Hepatocyte (in vitro differentiated cells): ENCODE measurements around the gene MAB21L3. TPM values are rescaled to one million over a fixed set of nuclear protein-coding genes. Genes with fewer than 3 reads are reported as not detected.

ENCODE experiments used
- DNase-seq: peaks from one replicate; pipeline ENCODE4 v3.0.0-alpha.2; 2016; ENCODE audit warnings: low spot score
- H2AFZ ChIP-seq: fragments of 200-600 bp; sonication (generic); 2 replicates; pipeline ENCODE4 v1.6.0; 2016; ENCODE audit warnings: antibody characterized with exemption, mild to moderate bottlenecking
- H3K27ac ChIP-seq: fragments of 200-600 bp; sonication (generic); 2 replicates; pipeline ENCODE4 v1.5.1; 2016; ENCODE audit warnings: mild to moderate bottlenecking
- H3K27me3 ChIP-seq: fragments of 200-600 bp; sonication (generic); 2 replicates; pipeline ENCODE4 v1.6.1; 2016
- H3K36me3 ChIP-seq: fragments of 200-600 bp; sonication (generic); replicated peaks from 2 replicates; pipeline ENCODE4 v1.5.1; 2016; ENCODE audit warnings: low read depth; ENCODE audit not compliant: insufficient read depth
- H3K4me1 ChIP-seq: fragments of 200-600 bp; sonication (generic); 2 replicates; pipeline ENCODE4 v1.5.1; 2016; ENCODE audit warnings: mild to moderate bottlenecking, moderate library complexity; ENCODE audit not compliant: insufficient read depth
- H3K4me2 ChIP-seq: fragments of 200-600 bp; sonication (generic); 2 replicates; pipeline ENCODE4 v1.6.0; 2016
- H3K4me3 ChIP-seq: fragments of 200-600 bp; sonication (generic); 2 replicates; pipeline ENCODE4 v1.5.1; 2016; ENCODE audit warnings: mild to moderate bottlenecking
- H3K79me2 ChIP-seq: fragments of 200-600 bp; sonication (generic); 2 replicates; pipeline ENCODE4 v1.6.0; 2017; ENCODE audit warnings: mild to moderate bottlenecking
- H3K9me2 ChIP-seq: fragments of 200-600 bp; sonication (generic); replicated peaks from 2 replicates; pipeline ENCODE4 v1.6.0; 2017; ENCODE audit warnings: mild to moderate bottlenecking; ENCODE audit not compliant: insufficient read depth
- H3K9me3 ChIP-seq: fragments of 200-600 bp; sonication (generic); 2 replicates; pipeline ENCODE4 v1.5.1; 2016; ENCODE audit warnings: low read depth, mild to moderate bottlenecking
- H4K20me1 ChIP-seq: fragments of 200-600 bp; sonication (generic); 2 replicates; pipeline ENCODE4 v1.6.0; 2016; ENCODE audit warnings: mild to moderate bottlenecking; ENCODE audit not compliant: insufficient read depth, poor library complexity, severe bottlenecking
- EZH2 ChIP-seq: fragments of 200-600 bp; sonication (generic); IDR thresholded peaks from 2 replicates; pipeline ENCODE4 v1.6.1; 2016; ENCODE audit warnings: antibody characterized with exemption, mild to moderate bottlenecking, borderline replicate concordance
- EZH2phosphoT487 ChIP-seq: fragments of 200-600 bp; sonication (generic); IDR thresholded peaks from one replicate; pipeline ENCODE4 v1.6.1; 2018; ENCODE audit warnings: antibody characterized with exemption, mild to moderate bottlenecking, low read depth, moderate library complexity; ENCODE audit not compliant: unreplicated experiment, severe bottlenecking
- WGBS: methylation state at CpG from one replicate; pipeline ENCODE4 v1.1.6; 2016; ENCODE audit warnings: low lambda C conversion rate; ENCODE audit errors: missing lambda C conversion rate; 5-methylcytosine and 5-hydroxymethylcytosine counted together
- polyA plus RNA-seq: library from polyadenylated mRNA; unstranded; fragments of >200 nt; fragmentation: Nextera tagmentation; extraction: Ambion mirVana; gene quantifications from 2 replicates; pipeline ENCODE4 v1.2.1, GENCODE V29; 2016
- total RNA-seq: library from RNA; depleted of rRNA; stranded (reverse); fragments of >200 nt; gene quantifications from 2 replicates; pipeline ENCODE4 v1.2.3, GENCODE V29; 2014
- TF ChIP-seq, protein P1 (sequence below): fragments of 200-600 bp; sonication (generic); IDR thresholded peaks from 2 replicates; pipeline ENCODE4 v1.5.1; 2016; ENCODE audit warnings: antibody characterized with exemption, mild to moderate bottlenecking; ENCODE audit not compliant: poor library complexity

The MAB21L3 gene
- total and polyA plus RNA-seq, 2 experiments from 2014 or later = 0.47 to 0.74 TPM

DNA sequence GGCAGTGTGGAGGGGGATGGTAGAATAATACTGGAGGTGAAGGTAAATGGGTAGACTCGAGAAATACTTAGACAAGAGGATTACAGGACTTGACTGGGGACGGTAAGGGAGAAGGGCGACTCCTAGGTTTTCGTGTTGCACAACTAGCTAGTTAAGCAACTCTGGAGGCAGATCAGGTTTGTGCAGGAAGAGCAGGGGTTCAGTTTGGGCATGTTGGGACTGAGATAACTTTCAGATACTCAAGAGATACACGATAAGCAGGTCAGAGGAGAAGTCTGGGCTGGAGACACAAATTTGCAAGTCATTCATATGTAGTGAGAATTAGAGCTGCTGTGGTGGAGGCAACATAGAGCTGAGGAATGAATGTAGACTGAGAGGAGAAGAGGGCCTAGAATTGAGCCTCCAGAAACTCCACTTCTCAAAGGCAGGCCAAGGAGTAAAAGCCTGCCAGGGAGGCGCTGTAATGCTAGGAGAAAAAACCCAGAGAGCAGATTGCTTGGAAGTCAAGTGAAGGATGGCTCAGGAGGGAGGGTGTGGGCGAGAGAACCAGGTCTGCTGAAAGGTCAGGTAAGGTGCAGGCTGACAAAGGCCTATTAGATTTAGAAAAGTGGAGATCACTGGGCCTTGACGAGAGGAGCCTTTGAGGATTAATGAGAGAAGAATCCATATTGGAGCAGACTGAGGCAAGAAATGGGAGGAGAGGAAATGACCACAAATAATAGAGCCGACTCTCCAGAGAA lies 20.8 kb downstream of the MAB21L3 start:
- H3K79me2 ChIP-seq = no peaks in the 10 kb centered on the region
- no peaks in the 10 kb centered on the region for H3K36me3 ChIP-seq
- no peak for DNase-seq
- no peak overlapping the region for H2AFZ ChIP-seq
- H3K9me2 ChIP-seq = no peaks in the 10 kb centered on the region
- H4K20me1 ChIP-seq = no peaks in the 10 kb centered on the region
- H3K4me1 ChIP-seq = no peaks in the 10 kb centered on the region
- H3K4me2 ChIP-seq = no peak overlapping the region
- H3K27ac ChIP-seq = no peak overlapping the region
- 82% methylated on average over 9 of the region's 9 CpGs for WGBS
- no peaks in the 10 kb centered on the region for H3K27me3 ChIP-seq
- no peak overlapping the region for H3K4me3 ChIP-seq
- H3K9me3 ChIP-seq = no peaks in the 10 kb centered on the region
- TF ChIP-seq EZH2 (no peak), EZH2phosphoT487 (no peak)
- TF ChIP-seq, protein P1, sequence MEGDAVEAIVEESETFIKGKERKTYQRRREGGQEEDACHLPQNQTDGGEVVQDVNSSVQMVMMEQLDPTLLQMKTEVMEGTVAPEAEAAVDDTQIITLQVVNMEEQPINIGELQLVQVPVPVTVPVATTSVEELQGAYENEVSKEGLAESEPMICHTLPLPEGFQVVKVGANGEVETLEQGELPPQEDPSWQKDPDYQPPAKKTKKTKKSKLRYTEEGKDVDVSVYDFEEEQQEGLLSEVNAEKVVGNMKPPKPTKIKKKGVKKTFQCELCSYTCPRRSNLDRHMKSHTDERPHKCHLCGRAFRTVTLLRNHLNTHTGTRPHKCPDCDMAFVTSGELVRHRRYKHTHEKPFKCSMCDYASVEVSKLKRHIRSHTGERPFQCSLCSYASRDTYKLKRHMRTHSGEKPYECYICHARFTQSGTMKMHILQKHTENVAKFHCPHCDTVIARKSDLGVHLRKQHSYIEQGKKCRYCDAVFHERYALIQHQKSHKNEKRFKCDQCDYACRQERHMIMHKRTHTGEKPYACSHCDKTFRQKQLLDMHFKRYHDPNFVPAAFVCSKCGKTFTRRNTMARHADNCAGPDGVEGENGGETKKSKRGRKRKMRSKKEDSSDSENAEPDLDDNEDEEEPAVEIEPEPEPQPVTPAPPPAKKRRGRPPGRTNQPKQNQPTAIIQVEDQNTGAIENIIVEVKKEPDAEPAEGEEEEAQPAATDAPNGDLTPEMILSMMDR = no peak

DNA sequence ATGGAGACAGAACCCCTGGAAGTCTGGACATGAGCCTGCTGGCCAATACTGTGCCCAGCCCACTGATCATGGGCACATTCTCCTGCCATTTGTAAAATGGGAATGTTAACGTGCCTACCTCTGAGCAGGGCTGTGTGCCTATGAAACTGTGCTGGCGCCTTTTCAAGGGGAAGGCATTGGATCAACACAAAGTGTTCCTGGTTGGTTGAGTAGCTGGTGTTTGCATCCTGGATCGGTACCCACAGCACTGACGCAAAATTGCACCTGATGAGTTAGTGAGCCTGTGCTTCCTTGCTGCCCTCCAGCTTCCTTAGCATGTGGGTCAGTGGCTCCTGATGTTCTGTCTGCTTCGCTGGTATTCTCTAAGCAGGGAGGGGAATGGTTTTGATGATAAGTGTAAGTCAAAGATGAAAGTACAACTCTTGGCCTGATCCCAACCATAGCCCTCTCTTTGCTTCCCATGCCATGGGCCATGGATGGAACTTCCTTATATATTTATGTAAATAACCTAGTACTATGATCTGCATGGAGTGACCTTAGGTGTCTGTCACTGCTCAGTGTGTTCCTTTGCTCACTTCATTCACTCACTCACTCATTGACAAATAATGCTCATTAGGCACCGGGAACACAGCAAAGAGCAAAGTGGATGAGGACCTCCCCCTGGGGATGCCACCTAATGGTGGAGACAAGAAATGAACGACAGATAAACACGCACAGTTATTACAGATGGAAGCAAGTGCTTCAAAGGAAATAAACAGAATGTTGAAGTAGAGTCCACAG lies 22.7 kb downstream of the MAB21L3 start:
- no peak overlapping the region for H2AFZ ChIP-seq
- no peaks in the 10 kb centered on the region for H4K20me1 ChIP-seq

DNA sequence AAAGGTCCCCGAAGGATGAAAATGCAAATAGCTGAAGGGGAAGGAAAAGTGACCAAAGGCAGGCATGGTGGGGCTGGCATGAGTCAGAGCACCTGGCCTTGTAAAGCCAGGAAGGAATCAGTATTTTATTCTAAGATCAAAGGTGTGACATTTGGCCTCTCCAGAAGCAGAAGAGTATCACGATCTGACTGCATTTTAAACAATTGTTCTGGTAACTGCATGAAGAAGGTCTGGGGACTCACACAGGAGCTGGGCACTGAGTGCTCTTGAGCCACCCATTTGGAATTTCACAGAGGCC lies 23.2 kb downstream of the MAB21L3 start:
- H3K27me3 ChIP-seq = no peaks in the 10 kb centered on the region
- 60% methylated on average over 2 of the region's 2 CpGs for WGBS
- no peaks in the 10 kb centered on the region for H3K36me3 ChIP-seq
- no peaks in the 10 kb centered on the region for H3K4me1 ChIP-seq
- TF ChIP-seq, protein P1 = no peak
- no peak for TF ChIP-seq EZH2
- no peak for TF ChIP-seq EZH2phosphoT487
- no peak overlapping the region for H3K4me2 ChIP-seq
- no peaks in the 10 kb centered on the region for H3K79me2 ChIP-seq
- H2AFZ ChIP-seq = no peak overlapping the region
- no peaks in the 10 kb centered on the region for H4K20me1 ChIP-seq
- H3K27ac ChIP-seq = no peak overlapping the region
- H3K9me2 ChIP-seq = no peaks in the 10 kb centered on the region
- no peaks in the 10 kb centered on the region for H3K9me3 ChIP-seq
- DNase-seq = no peak
- H3K4me3 ChIP-seq = no peak overlapping the region

More for the DNA sequence above, 22.7 kb downstream of the MAB21L3 start:
- Histone ChIP-seq H3K36me3 (no peaks in the 10 kb centered on the region), H3K79me2 (no peaks in the 10 kb centered on the region), H3K27me3 (no peaks in the 10 kb centered on the region), H3K4me1 (no peaks in the 10 kb centered on the region), H3K4me3 (no peak overlapping the region), H3K9me3 (no peaks in the 10 kb centered on the region), H3K9me2 (no peaks in the 10 kb centered on the region), H3K27ac (no peak overlapping the region), H3K4me2 (no peak overlapping the region)
- no peak for TF ChIP-seq EZH2
- TF ChIP-seq, protein P1 = peak; percentile 12
- 79% methylated on average over 8 of the region's 8 CpGs for WGBS
- no peak for DNase-seq
